OCI-LY3 (cell line): ENCODE data around the gene DCST1.

Experiments used
- EZH2phosphoT487 ChIP-seq: fragments of 200-600 bp; shearing (Covaris generic); IDR thresholded peaks from 2 replicates; pipeline ENCODE4 v1.6.1; 2018; ENCODE audit warnings: antibody characterized with exemption, mixed run types, low read depth
- TF ChIP-seq, protein P1 (sequence below): fragments of 200-600, 300-600 bp; sonication (generic); IDR thresholded peaks from 2 replicates; pipeline ENCODE4 v1.5.1; 2014; ENCODE audit warnings: antibody characterized with exemption, low read length, low read depth

DNA sequence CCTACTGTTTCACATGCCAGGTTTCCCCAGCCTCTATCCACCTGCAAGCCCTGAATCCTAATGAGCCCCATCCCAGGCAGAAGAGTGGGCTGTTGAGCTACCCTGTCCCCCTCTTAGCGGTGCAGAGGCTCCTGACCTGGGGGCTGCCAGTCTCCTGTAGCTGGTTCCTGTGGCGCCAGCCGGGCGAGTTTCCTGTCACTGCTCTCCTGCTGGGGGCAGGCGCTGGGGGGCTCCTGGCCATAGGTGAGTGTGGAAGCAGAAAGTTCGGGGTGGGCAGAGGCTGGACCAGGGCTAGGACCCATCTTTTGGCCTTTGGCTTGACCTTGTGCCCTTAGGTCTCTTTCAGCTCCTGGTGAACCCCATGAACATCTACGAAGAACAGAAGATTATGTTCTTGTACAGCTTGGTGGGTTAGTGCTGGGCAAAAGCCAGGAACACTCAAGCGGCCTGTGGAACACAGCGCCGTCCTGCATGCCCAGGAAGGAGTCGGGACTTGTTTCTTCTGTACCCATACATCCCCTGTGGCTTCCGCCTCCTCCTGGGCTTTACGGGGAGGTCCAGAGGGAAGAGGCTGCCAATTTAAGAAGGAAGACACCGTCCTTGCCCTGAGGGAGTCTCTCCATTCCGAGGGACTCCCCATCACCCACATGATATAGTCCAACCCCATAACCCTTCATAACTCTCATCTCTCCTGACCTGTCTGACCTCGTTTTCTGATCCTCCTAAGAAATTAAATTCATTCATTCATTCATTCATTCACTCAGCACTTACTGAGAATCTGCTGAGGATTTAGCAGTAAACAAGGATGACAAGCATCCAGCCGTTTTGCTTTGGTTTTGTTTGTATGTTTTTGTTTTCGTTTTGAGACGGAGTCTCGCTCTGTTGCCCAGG is 939 bp downstream of the DCST1 start:
- TF ChIP-seq, protein P1, sequence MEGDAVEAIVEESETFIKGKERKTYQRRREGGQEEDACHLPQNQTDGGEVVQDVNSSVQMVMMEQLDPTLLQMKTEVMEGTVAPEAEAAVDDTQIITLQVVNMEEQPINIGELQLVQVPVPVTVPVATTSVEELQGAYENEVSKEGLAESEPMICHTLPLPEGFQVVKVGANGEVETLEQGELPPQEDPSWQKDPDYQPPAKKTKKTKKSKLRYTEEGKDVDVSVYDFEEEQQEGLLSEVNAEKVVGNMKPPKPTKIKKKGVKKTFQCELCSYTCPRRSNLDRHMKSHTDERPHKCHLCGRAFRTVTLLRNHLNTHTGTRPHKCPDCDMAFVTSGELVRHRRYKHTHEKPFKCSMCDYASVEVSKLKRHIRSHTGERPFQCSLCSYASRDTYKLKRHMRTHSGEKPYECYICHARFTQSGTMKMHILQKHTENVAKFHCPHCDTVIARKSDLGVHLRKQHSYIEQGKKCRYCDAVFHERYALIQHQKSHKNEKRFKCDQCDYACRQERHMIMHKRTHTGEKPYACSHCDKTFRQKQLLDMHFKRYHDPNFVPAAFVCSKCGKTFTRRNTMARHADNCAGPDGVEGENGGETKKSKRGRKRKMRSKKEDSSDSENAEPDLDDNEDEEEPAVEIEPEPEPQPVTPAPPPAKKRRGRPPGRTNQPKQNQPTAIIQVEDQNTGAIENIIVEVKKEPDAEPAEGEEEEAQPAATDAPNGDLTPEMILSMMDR: no peak
- no peak for TF ChIP-seq EZH2phosphoT487
